SK-N-DZ (cell line): ENCODE measurements around the gene ADAD2. TPM values are rescaled to one million over a fixed set of nuclear protein-coding genes. Genes with fewer than 3 reads are reported as not detected.
A peak's percentile ranks its signal among the peaks of the same experiment; 100 is the strongest.

Source experiments
- DNase-seq: peaks from one replicate; pipeline ENCODE4 v3.0.0-alpha.2; 2015; ENCODE audit warnings: low spot score
- polyA plus RNA-seq, 2 experiments: library from polyadenylated mRNA; depleted of rRNA; stranded (reverse); fragments of >200 nt; gene quantifications; 2 replicates each; pipeline ENCODE4 v1.2.3, GENCODE V29; 2014

The ADAD2 gene
- polyA plus RNA-seq (2014; cell fraction: cytosol; rRNA removed): 1.3 TPM in 1 of 2 replicates, not detected in the other
- polyA plus RNA-seq (2014; cell fraction: nucleus; rRNA removed): 0.05 and 0.58 TPM in 2 replicates

DNA sequence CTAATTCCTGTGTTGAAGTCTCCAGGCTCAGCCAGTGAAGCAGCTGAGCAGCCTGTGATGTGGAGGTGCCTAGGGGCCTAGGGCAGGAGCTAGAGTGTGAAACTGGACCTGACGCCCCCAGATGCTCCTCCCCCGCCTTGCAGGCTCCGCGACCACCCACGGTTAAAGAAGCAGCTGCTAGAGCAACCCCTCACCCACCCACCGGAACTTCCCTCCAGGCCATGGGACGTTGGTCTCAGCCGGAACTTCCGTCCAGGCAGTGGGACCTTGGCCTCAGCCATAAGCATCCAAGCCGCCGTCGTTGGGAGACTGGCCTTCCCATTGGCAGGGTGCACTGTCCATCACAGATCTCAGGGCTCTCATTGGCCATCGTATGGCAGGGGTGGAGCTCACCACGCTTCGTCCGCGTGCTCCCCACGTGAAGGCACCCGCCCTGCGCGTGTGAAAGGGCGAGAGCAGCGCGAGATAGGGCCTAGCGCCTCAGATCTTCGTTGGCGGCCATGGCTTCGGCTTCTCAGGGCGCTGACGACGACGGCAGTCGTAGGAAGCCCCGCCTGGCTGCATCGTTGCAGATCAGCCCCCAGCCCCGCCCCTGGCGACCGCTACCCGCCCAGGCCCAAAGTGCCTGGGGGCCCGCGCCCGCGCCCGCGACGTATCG, at the start of gene ADAD2:
Gene ADAD2 (plus strand): TSS at position 427 of the 658 bp plus-strand sequence. CDS start 74 bp downstream, at position 501.
- no peak for DNase-seq

DNA sequence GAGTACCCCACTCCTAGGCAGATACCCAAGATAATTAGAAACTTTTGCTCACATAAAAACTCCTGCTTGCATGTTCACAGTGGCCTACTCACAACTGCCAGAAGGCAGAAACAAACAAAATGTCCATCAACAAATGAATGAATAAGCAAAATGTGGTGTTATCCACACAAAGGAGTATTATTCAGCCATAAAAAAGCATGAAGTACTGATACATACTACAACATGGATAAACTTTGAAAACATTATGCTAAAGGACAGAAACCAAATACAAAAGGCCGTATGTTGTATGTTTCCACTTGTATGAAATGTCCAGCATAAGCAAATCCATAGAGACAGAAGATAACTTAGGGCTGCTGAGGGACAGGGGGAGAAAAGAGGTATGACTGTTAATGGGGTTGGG, 47.9 kb upstream of the ADAD2 start:
- no peak for DNase-seq

DNA sequence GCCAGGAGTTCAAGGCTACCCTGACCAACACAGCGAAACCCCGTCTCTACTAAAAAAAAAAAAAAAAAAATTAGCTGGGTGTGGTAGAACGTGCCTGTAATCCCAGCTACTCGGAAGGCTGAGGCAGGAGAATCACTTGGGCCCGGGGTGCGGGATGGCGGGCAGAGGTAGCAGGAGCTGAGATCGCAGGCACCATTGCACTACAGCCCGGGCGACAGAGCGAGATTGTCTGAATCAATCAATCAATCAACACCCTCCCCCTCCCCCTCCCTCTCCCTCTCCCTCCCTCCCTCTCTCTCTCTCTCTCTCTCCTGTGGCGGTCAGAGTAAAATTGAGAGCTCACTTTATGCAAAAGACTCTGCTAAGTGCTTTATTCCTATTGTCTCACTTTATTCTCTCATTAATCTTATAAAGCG, 47.2 kb upstream of the ADAD2 start:
- DNase-seq: no peak

DNA sequence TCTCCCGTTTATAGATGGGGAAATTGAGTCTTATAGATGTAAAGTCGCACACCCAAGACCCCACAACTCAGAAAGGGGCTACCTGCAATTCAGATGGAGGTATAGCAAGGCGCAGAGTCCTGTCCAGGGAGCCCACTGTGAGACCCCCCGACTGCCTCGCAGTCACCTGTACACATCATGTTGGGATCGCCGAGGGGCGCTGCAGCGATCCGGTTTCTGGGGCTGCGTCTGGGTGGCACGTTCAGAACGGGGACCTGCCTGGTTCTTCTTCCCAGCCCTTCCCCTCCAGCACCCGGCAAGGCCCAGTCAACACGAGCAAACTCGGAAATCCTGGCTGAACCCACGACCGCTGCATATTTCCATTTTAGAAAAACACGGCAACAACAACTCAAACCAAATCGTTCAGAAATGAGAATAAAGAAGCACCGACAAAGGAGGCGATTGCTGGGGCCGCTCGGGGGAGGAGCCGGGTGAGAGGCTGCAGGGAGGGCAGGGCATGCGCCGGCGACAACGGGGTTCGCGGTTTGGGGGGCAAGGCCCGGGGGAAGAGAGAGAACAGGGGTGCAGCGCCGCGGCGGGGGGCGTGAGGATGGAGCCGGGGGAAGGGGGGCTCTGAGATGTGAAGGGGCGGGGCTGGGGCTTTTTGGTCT, 46.6 kb upstream of the ADAD2 start:
- DNase-seq: peak; percentile 36

DNA sequence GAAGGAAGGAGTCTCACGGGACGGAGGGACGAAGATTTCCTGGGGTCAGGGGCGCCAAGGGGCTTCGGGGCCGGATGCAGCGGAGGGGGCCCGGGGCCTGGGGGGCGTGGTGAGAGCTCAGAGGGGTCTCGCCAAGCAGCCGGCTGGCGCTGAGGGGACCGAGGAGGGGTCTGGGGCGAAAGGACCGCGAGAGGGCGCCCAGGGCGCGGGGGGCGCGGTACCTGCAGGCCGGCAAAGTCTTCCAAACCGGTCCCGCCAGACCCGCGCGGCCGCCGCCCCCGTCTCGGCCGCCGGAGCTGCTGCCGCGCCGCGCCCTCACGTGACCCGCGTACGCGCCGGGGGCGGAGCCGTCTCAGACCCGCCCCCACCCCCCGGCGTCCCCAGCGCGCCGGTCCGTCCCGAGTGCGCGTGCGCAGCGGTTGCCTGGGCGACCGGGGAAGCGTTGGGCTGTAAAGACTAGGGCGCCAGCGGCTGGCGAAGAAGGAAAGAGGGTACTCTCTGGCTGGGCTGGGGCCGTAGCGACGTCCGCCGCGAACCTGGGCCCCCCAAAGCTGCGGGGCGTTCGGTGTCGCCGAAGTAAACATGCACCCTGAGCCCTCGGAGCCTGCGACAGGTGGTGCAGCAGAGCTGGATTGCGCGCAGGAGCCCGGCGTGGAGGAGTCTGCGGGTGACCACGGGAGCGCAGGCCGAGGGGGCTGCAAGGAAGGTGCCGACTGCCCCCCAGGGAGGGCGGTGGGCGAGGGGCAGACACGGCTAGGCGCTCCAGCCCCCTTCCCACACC, 45.9 kb upstream of the ADAD2 start, which contains the start of the genes DNAAF1 and HSDL1:
Gene DNAAF1 (plus strand): TSS at position 450 of the 781 bp plus-strand sequence. CDS start 133 bp downstream, at position 583.
Gene HSDL1 (minus strand): TSS at position 319 of the 781 bp plus-strand sequence. CDS start 13,856 bp downstream, outside the sequence.
- peak; percentile 84 for DNase-seq

DNA sequence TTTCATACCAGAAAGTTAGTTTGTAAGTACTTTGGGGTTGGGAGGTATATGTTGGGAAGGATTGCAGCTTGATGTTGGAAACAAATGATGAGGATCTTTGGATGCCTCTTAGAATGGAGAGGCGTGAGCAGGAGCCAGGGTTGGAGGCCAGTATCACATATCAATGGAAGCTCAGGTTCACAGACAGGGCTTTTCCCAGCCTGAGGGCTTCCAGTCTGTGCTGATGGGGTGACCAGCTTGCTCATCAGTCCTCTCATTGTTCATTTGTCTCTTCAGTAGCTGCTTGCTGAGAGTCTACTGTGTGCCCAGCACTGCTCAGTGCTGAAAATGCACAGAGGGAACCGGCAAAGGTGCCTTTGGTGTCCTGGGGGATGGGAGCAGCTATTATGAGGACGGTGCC, 40.0 kb upstream of the ADAD2 start:
- no peak for DNase-seq

DNA sequence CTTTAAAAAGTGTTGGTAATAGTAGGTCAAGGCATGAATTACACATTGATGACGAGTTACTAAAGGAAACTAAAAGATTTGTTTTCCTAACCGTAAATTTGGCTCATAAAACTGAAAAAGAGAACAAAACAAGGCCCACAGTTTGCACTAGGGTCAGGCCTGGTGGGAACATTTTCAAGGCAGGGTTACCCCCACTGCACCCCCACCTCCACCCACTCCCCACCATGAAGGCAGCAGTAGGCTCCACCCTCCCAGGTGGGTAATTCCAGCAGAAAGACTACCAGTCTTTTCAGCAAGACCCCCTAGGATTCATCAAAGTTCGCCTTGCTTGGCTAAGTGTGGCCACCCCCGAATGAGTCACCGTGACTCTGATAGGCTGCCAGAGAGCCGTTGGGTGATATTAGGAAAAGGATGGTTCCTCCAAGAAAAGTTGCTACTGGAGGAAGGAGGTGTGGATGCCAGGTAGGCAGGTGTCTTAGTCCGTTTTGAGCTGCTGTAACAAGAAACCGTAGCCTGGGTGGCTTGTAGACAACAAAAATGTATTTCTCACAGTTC, 37.2 kb upstream of the ADAD2 start:
- DNase-seq: no peak

DNA sequence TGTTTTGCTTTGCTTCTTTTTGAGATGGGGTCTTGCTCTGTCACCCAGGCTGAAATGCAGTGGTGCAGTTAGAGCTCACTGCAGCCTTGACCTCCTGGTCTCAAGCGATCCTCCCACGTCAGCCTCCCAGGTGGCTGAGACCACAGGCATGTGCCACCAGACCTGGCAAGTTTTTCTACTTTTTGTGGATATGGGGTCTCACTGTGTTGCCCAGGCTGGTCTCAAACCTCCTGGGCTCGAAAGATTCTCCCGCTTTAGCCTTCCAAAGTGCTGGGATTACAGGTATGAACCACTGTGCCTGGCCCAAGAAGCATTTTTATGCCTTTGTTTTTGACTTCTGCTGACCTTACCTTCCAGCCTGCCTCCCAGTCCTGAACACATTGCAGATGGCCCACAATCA, 35.7 kb upstream of the ADAD2 start:
- no peak for DNase-seq

DNA sequence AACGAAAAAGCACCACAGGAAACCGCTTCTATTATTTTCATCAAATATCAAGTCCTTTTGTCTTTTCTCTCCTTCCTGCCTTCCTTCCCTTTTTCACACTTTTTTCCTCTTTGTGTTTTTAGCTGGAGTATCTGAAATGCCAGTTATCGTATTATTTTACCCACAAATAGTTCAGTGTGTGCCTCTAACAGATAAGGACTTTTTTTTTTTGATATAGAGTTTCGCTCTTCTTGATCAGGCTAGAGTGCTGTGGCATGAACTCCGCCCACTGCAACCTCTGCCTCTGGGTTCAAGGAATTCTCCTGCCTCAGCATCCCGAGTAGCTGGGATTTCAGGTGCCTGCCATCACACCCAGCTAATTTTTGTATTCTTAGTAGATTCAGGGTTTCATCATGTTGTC, 35.2 kb upstream of the ADAD2 start:
- no peak for DNase-seq

DNA sequence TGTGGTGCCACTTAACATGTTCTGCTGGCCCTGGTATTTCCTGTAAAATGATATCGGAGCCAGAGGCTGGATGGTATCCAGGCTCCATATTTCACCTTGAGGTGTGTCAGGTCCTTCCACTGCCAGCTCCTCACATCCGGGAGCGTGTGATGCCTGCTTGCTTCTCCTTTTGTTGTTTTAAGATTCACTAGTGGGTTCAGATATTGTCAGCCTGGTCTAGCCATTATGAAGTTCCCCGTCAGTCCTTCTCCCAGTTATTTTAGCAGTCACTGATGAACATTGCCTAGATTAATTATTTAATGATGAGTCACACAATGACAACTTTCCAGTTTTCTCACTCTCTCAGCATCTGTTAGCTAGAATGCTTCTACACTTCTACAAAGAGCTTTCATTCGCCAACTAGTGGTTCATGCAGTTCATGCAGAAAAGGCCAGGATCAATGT, 34.6 kb upstream of the ADAD2 start:
- DNase-seq: no peak

DNA sequence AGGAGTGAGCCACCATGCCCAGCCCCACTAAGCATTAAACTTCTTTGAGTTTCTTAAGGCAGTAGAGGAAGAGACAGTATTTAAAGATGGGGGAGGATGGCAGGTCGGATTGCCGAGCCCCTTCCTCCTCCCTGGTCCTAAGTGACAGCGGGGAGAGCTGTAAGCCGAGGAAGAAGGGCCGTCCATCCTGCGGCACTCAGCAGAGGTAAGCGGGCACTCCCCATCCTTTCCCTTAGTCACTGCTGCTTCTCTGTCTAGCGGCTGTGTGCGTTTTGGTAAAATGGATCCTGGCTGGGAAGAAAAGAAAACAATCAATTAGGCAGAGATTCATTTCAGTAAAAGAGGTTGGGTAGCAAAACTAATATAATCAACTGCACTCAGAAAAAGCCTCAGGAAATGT, 31.9 kb upstream of the ADAD2 start:
- no peak for DNase-seq

DNA sequence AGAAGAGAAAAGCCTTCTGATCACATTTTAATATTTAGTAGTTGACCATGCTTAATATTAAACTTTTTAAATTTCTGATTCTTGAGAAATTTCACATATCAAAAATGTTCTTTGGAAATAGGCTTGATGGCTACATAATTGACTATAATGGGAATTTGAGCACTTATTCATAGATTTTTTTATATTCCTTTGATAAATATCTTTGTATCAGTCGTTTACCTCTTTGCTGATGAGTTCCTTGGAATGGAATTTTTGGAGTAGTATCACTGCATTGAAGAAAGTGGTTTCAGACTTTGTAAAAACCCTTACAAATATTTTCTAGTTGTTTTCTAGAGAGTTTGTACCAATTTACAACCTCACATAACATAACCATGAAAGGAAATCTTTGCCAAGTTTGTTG, 31.2 kb upstream of the ADAD2 start:
- no peak for DNase-seq

DNA sequence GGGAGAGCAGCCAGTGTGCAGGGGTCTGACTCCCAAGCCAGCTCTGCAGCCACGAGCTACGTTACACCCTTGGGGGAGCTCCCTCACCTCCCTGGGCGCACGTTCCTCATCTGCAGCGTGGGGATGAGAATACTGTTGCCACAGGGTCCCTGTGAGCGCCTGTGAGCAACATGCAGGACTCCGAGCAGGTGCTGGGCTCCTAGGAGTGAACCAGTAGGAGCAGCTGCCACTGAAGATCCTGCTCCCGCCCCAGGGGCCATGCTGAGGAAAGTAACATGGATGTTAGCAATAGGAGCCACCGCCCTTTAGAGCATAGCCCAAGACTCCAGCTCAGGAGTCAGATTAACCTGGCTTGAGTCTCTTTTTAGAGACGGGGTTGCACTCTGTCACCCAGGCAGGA, 29.9 kb upstream of the ADAD2 start:
- DNase-seq: no peak

DNA sequence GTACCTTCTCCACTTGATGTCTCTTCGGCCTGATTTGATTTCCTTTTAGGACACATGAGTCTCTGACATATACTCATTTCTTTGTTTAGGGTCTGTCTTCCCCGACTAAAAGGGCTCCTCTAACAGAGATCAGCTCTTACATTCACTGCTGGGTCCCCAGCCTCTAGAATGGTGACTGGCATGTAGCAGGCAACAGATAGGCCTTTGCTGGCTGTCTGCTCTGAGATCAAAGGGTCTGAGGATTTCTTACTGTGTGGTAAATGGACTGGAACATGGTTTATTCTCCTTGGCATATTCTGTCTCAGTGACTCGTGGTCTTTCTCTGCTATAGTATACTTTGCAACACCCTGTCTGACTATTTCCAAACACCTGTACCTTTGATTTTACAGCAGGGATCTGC, 29.2 kb upstream of the ADAD2 start:
- no peak for DNase-seq

DNA sequence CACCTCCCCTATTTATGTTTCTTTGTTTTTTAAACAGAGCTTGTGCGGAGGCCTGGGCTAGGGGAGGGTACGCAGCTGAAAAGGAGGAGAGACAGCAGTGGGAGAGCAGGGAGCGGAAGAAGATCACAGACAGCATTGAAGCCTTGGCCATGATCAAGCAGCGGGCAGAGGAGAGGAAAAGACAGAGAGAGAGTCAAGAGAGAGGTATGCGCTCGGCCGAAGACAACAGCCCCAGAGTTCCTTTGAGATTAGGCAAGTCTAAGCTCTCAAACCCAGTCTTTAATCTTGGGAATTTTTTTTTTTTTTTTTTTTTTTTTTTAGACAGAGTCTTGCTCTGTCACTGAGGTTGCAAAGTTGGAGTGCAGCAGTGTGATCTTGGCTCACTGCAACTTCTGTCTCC, 25.2 kb upstream of the ADAD2 start:
- DNase-seq: no peak

DNA sequence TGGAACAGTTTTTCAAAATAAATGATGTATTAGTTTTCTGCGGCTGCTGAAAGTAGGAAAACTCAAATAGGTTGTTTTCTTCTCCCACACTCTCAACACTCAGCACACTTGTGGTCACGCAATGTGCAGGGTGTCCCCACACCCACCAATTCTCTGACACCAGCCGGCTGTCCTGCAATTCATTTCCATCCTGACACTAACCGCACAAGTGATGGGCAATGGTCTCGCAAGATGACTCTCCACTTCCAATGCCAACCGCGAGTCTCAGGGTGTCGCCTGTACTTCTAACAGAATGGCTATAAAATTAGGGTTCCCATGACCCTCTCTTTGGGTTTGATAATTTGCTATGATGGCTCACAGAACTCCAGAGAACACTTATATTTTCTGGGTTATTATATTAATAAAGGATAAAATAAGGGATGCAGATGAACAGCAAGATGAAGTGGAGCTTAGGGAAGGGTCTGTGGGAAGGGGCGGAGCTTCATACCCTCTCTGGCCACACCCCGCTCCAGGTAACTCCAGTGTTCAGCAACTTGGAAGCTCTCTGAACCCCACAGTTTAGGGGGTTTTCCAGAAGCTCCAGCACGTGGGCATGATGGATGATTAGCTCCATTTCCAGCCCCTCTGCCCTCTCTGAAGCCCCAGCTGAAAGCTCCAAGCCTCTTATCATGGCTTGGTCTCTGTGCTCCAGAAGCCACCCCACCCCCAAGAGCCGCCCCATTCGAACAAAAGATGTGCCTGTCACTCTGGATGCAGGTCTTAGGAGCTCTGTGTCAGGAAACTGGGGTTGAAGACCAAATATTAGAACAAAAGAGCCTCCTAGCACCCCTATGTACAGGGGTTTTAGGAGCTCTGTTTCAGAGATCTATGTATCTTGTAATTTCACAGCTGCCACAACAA, 23.9 kb upstream of the ADAD2 start:
- no peak for DNase-seq

DNA sequence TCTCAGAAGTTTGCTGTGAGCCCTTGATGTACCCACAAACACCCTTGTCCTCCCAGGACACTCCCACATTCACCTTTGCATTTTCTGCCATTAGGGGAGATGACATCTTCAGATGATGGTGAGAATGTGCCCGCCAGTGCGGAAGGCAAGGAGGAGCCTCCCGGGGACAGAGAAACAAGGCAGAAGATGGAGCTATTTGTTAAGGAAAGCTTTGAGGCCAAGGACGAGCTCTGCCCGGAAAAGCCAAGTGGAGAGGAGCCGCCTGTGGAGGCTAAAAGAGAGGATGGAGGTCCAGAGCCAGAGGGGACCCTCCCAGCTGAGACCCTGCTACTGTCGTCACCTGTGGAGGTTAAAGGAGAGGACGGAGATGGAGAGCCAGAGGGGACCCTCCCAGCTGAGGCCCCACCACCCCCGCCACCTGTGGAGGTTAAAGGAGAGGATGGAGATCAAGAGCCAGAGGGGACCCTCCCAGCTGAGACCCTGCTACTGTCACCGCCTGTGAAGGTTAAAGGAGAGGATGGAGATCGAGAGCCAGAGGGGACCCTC, 21.1 kb upstream of the ADAD2 start:
- no peak for DNase-seq

DNA sequence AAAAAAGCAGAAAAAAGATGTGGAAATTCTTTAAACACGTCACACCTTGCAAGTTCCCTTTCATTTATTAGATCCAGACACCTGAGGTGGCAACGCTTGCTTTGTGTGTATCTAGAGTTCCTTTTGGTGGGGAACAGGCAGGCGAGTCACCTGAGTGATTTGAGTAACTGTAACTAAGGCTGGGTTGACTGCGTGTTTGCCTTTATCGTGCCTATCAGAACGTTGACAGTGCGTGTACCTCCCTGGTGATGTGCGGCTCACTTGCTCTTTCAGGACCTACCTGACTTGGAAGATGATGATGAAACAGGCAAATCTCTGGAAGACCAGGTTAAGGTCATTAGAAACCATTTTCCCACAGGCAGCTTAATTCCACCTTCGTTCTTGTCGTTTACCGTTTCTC, 16.6 kb upstream of the ADAD2 start:
- no peak for DNase-seq

DNA sequence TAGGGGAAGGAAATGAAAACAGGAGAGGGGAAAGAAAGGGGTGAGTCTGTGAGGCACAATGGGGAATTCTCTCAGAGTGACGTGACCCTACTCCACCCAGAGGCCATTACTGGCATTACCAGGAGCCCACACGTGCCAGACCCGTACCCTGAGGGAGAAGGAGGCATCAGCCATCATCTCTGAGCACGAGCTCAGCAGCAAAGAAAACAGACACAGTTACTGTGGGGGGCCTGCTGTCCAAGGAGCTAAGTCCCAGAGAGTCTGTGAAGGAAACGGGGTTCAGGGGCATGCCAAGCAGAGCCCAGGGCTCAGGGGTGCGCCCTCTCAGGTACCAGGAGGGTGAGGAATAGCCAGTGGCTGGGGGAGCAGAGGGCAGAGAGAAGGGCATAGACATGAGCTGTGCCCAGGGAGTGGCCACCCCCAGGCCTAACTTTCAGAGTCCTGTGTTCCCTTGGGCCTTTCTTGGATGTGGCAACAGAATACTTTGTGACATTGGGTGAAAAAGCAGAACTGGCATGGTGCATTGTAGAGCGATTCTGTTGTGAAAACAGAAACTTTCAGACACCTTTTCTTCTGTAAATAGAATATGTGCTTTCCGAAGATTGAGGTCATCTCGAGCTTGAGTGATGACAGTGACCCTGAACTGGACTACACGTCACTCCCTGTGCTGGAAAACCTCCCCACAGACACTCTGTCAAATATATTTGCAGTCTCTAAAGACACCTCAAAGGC, 15.4 kb upstream of the ADAD2 start:
- DNase-seq: peak; percentile 72
